Muscle layer of colon (tissue), 2 donors: ENCODE measurements around the gene CRYBB3.
"Not testable (repeated sequence)": the region's sequence is repeated elsewhere in the genome, so short reads cannot be mapped to it uniquely, and the experiment has no call there.

Experiments
- H3K27ac ChIP-seq: one replicate; pipeline ENCODE4 v1.7.0; 2013; ENCODE audit warnings: low read depth, mild to moderate bottlenecking, low read length, moderate library complexity
- H3K27me3 ChIP-seq, 2 donors: one replicate each; pipeline ENCODE4 v1.7.0; 2013; ENCODE audit warnings: low read length in 2 of 2, mild to moderate bottlenecking in 2 of 2; ENCODE audit not compliant: insufficient read depth in 2 of 2, control insufficient read depth in 1 of 2
- H3K36me3 ChIP-seq: one replicate; pipeline ENCODE4 v1.7.0; 2013; ENCODE audit warnings: mild to moderate bottlenecking, low read length; ENCODE audit not compliant: insufficient read depth
- H3K4me1 ChIP-seq: one replicate; pipeline ENCODE4 v1.7.0; 2013; ENCODE audit warnings: mild to moderate bottlenecking, low read length; ENCODE audit not compliant: insufficient read depth
- H3K4me3 ChIP-seq, 2 donors: one replicate each; pipeline ENCODE4 v1.7.0; 2013; ENCODE audit warnings: low read length in 2 of 2, low read depth in 1 of 2, mild to moderate bottlenecking in 1 of 2, moderate library complexity in 1 of 2
- H3K9ac ChIP-seq: one replicate; pipeline ENCODE4 v1.7.0; 2013; ENCODE audit warnings: low read length
- H3K9me3 ChIP-seq: one replicate; pipeline ENCODE4 v1.7.0; 2013; ENCODE audit warnings: mild to moderate bottlenecking, low read length
- donor health status: abdominal sarcoma.
- donor health status: Adenocarcinoma of cecum.

Gene CRYBB3

DNA sequence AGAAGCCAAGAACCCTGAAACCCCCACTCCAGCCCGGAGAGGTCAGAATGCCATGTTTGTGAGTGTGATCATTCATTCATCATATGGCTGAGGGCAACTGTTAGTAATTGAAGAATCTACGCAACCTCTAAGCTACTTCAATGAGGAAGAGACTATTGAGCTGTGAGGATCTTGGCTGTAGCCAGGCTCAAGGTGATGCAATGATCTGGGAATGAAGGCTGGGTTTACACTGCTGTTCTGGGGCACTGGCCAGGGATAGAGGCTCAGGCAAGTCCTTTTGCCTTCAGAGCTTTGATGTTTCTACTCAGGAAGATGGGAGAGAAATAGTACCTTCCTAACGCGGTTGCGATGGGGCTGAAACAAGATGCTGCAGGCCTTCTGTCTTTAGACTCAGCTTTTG lies 32.6 kb downstream of the CRYBB3 start:
- H3K4me3 ChIP-seq, result no peak overlapping the region
- no peak overlapping the region for H3K27ac ChIP-seq
- no peaks in the 10 kb centered on the region for H3K36me3 ChIP-seq
- H3K9ac ChIP-seq, result no peak overlapping the region
- H3K4me1 ChIP-seq, result no peaks in the 10 kb centered on the region
- H3K27me3 ChIP-seq, result peaks cover 6 to 25% of the 10 kb centered on the region in 2 donors
- H3K9me3 ChIP-seq, result no peaks in the 10 kb centered on the region

DNA sequence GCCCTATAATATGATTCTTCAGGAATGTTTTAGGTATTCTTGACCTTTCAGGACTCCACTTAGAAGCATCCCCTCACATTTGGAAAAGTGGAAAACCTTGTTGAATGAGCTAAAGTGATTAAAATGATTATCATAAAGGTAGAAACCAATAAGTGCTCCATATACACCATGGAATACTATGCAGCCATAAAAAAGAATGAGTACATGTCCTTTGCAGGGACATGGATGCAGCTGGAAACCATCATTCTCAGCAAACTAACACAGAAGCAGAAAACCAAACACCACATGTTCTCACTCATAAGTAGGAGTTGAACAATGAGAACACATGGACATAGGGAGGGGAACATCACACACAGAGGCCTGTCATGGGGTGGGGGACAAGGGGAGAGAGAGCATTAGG lies 34.0 kb downstream of the CRYBB3 start:
- H3K27me3 ChIP-seq, result peaks cover 6 to 28% of the 10 kb centered on the region in 2 donors
- not testable (repeated sequence) for H3K36me3 ChIP-seq, H3K4me3 ChIP-seq, H3K4me1 ChIP-seq, H3K27ac ChIP-seq, H3K9me3 ChIP-seq, H3K9ac ChIP-seq

DNA sequence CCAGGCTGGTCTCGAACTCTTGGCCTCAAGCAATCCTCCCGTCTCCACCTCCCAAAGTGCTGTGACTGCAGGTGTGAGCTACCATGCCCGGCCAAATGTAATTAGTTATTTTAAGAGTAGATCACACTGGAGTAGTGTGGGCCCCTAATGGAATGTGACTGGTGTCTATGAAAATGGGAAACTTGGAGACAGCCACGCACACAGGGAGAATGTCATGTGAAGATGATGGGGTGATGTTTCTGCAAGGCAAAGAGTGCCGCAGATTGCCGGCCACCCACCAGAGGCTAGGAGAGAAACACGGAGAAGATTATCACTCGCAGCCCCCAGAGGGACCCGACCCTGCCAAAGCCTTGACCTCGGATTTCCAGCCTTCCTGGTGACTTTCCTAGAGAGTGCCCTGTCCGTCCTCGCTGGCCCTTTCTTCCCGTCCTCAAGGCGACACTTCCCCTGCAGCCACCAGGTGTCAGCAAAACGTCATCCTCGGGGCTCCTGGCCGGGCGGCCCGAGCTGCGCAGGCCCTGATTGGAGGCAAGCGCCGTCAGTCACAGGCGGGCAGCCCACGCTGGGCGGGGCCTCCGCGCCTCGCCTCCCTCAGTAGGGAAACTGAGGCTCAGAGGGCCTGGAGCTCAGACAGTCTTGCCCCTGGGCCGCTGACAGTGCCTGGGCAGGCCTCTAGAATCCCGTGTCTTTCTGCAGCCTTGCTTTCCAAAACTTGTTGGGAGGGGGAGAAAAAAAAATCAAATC lies 36.1 kb downstream of the CRYBB3 start:
- Histone ChIP-seq H3K4me3 (no peak overlapping the region), H3K9me3 (no peaks in the 10 kb centered on the region), H3K36me3 (no peaks in the 10 kb centered on the region), H3K9ac (no peak overlapping the region), H3K27me3 (peaks cover 6 to 28% of the 10 kb centered on the region in 2 donors), H3K4me1 (no peaks in the 10 kb centered on the region), H3K27ac (no peak overlapping the region)

GRCh38 chr22:25236417-25236816 lies 36.8 kb downstream of the CRYBB3 start:
- H3K27me3 ChIP-seq, result peaks cover 6 to 28% of the 10 kb centered on the region in 2 donors
- H3K27ac ChIP-seq, result no peak overlapping the region
- H3K36me3 ChIP-seq, result no peaks in the 10 kb centered on the region
- H3K4me3 ChIP-seq, result no peak overlapping the region
- no peak overlapping the region for H3K9ac ChIP-seq
- H3K9me3 ChIP-seq, result no peaks in the 10 kb centered on the region
- H3K4me1 ChIP-seq, result no peaks in the 10 kb centered on the region

GRCh38 chr22:25237503-25237902 lies 37.8 kb downstream of the CRYBB3 start:
- H3K27ac ChIP-seq, result no peak overlapping the region
- H3K9me3 ChIP-seq, result no peaks in the 10 kb centered on the region
- H3K36me3 ChIP-seq, result no peaks in the 10 kb centered on the region
- peaks cover 6 to 28% of the 10 kb centered on the region in 2 donors for H3K27me3 ChIP-seq
- H3K4me3 ChIP-seq, result no peak overlapping the region
- no peaks in the 10 kb centered on the region for H3K4me1 ChIP-seq
- H3K9ac ChIP-seq, result no peak overlapping the region

GRCh38 chr22:25238058-25238457 lies 38.4 kb downstream of the CRYBB3 start:
- peaks cover 6 to 28% of the 10 kb centered on the region in 2 donors for H3K27me3 ChIP-seq
- not testable (repeated sequence) for H3K4me1 ChIP-seq, H3K27ac ChIP-seq, H3K9ac ChIP-seq, H3K4me3 ChIP-seq, H3K36me3 ChIP-seq, H3K9me3 ChIP-seq

- H3K36me3 ChIP-seq, H3K4me1 ChIP-seq, H3K9ac ChIP-seq, H3K27ac ChIP-seq, H3K4me3 ChIP-seq, H3K27me3 ChIP-seq, H3K9me3 ChIP-seq: not testable (repeated sequence)
Observed at GRCh38 chr22:25255169-25255568, 55.5 kb downstream of the CRYBB3 start.
